ENCODE measurements around the gene LRRC49. TPM values are rescaled to one million over a fixed set of nuclear protein-coding genes. Genes with fewer than 3 reads are reported as not detected.
A peak's percentile ranks its signal among the peaks of the same experiment; 100 is the strongest.

Gene LRRC49
- total and polyA plus RNA-seq, 2 of the 4 experiments (the other 2 are of a cell fraction) = 8.6 to 16.8 TPM

DNA sequence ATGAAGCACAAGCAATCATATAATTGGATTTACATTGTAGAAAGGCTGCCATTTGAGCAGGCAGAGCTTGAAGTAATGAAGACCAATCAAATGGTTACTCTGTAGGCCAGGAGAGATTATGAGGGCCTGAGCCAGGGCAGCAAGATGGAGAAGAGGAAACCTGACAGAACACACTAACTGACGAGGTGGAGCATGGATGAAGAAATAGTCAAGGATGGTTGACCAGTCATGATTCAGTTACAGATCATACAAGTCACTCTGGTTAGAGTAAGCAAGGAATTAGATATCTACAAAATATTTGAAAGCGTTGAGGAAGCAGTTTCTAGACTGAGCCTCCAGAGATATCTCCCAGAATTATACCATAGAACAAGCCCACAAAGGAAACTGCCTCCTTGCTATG lies 120.8 kb downstream of the LRRC49 start:
- DNase-seq (peak; percentile 38), ATAC-seq (ENCODE audit: low read depth) (no peak)
- Histone ChIP-seq H3K4me2 (ENCODE audit: low read depth, low read length) (no peak overlapping the region), H3K23ac (ENCODE audit: low read depth, low read length) (no peak overlapping the region; the same call in 1 of the 2 replicates), H3K4me3 (ENCODE audit: insufficient read depth, low read depth, low read length) (no peak overlapping the region), H3K9ac (ENCODE audit: low read depth, low read length) (no peak overlapping the region), H3K36me3 (ENCODE audit: control insufficient read depth, insufficient read depth, low read length) (no peaks in the 10 kb centered on the region), H3K79me1 (ENCODE audit: low read depth in 1 of 2, low read length in 2 of 2) (0 out of 4 replicates have a peak, but pooled peaks cover 0 to 3% of the 10 kb centered on the region in 2 experiments), H2AFZ (replicated peaks; ENCODE audit: low read length, poor library complexity) (peak overlapping the region; percentile 3), H2AK5ac (ENCODE audit: low read depth, low read length) (0 out of 2 replicates have a peak overlapping the region, but pooled peaks have one; percentile 18), H4K8ac (ENCODE audit: low read depth in 2 of 2, low read length in 2 of 2) (peak overlapping the region in 1 of 2 experiments; percentile 65; a peak in 2 of 4 replicates), H3K4ac (ENCODE audit: low read depth, low read length) (peak overlapping the region; percentile 22), H3K27me3 (ENCODE audit: control insufficient read depth, insufficient read depth, low read length) (no peaks in the 10 kb centered on the region), H2BK20ac (ENCODE audit: low read depth, low read length) (peak overlapping the region; percentile 36; the same call in 1 of the 2 replicates), H4K91ac (ENCODE audit: insufficient read depth, low read depth, low read length) (peak overlapping the region; percentile 26; the same call in 1 of the 2 replicates), H2BK120ac (ENCODE audit: low read depth, low read length) (peak overlapping the region; percentile 33; the same call in 1 of the 2 replicates), H3K27ac (ENCODE audit: insufficient read depth, low read length) (no peak overlapping the region), H3K4me1 (ENCODE audit: control insufficient read depth, insufficient read depth, low read length) (no peaks in the 10 kb centered on the region), H3K18ac (ENCODE audit: low read depth, low read length) (peak overlapping the region; percentile 59; the same call in 1 of the 2 replicates), H2BK15ac (ENCODE audit: low read depth, low read length) (peak overlapping the region; percentile 39; the same call in 1 of the 3 replicates), H3K9me1 (ENCODE audit: insufficient read depth, low read length) (no peaks in the 10 kb centered on the region), H2BK5ac (ENCODE audit: low read depth, low read length, poor library complexity, severe bottlenecking) (peak overlapping the region; percentile 68), H3K56ac (ENCODE audit: extremely low read depth, insufficient read depth, low read length) (no peak overlapping the region), H4K5ac (ENCODE audit: low read depth, low read length) (peak overlapping the region; percentile 56; the same call in 1 of the 2 replicates), H3K14ac (replicated peaks; ENCODE audit: low read depth, low read length) (0 out of 2 replicates have a peak overlapping the region, but pooled peaks have one; percentile 5), H3K9me3 (ENCODE audit: control insufficient read depth, insufficient read depth, low read length) (no peaks in the 10 kb centered on the region), H4K20me1 (ENCODE audit: insufficient read depth, low read length) (no peaks in the 10 kb centered on the region), H2AK9ac (replicated peaks; ENCODE audit: low read depth, low read length, poor library complexity) (no peak overlapping the region)
- in situ Hi-C loops (cut with MboI; ENCODE audit: low sequenced_read_pairs) = loop anchor here (5.0 kb wide), 1 partner anchor 99 kb away; no protein-coding TSS in a partner anchor
- dilution Hi-C loops (cut with HindIII; ENCODE audit: low sequenced_read_pairs, unreplicated experiment) = no loop called here
- BruUV-seq (replicated peaks) = no TSS peak
- TF ChIP-seq CHD1 (IDR thresholded peaks at IDR 0.05; ENCODE audit: low read depth, low read length) = no peak
- TF ChIP-seq FOS (IDR thresholded peaks at IDR 0.05; ENCODE audit: low read depth, low read length) = no peak
- TF ChIP-seq, protein P1, sequence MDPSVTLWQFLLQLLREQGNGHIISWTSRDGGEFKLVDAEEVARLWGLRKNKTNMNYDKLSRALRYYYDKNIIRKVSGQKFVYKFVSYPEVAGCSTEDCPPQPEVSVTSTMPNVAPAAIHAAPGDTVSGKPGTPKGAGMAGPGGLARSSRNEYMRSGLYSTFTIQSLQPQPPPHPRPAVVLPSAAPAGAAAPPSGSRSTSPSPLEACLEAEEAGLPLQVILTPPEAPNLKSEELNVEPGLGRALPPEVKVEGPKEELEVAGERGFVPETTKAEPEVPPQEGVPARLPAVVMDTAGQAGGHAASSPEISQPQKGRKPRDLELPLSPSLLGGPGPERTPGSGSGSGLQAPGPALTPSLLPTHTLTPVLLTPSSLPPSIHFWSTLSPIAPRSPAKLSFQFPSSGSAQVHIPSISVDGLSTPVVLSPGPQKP (IDR thresholded peaks at IDR 0.05; ENCODE audit: borderline replicate concordance, low read depth, low read length) = no peak
- no peak for TF ChIP-seq SMC3 (IDR thresholded peaks at IDR 0.05; ENCODE audit: low read depth, low read length)
- no peak for TF ChIP-seq MXI1 (IDR thresholded peaks at IDR 0.05; ENCODE audit: borderline replicate concordance, low read depth, low read length)
- no peak for TF ChIP-seq RFX5 (IDR thresholded peaks at IDR 0.05; ENCODE audit: low read depth, low read length)
- TF ChIP-seq RAD21 (IDR thresholded peaks at IDR 0.05; ENCODE audit: low read length) = no peak
- intact Hi-C loops (cut with micrococcal nuclease) = loop anchor here (10.0 kb wide), 1 partner anchor 261 kb away; no protein-coding TSS in a partner anchor
- CTCF ChIA-PET = interaction anchor here (1.6 kb wide), 1 partner anchor 91 kb away, joined by 3 read pairs; no protein-coding TSS in a partner anchor
- POLR2A ChIA-PET (ENCODE audit: unreplicated experiment) = interaction anchor here (0.6 kb wide), 2 partner anchors 38 to 78 kb away, joined by 3 read pairs; no protein-coding TSS in a partner anchor
- no CpG with 5 or more reads among the region's 2 CpGs for WGBS, 2 experiments (ENCODE audit: extremely low coverage in 2 of 2, insufficient read length in 1 of 2)

Measured in IMR-90 (cell line).